GM21447 (cell line): ENCODE measurements around the gene CDK14.
A peak's percentile ranks its signal among the peaks of the same experiment; 100 is the strongest.
"Not testable (repeated sequence)": the region's sequence is repeated elsewhere in the genome, so short reads cannot be mapped to it uniquely, and the experiment has no call there.

ENCODE experiments used
- ATAC-seq: cut with Tn5 transposase; IDR thresholded peaks from one replicate; pipeline ENCODE4 v1.9.1; 2021; ENCODE audit not compliant: unreplicated experiment

Gene CDK14

GRCh38 chr7:90749774-90750173, 153.7 kb downstream of the CDK14 start:
- ATAC-seq = no peak

- no peak for ATAC-seq
Observed at GRCh38 chr7:90751595-90751994, 155.5 kb downstream of the CDK14 start.

- no peak for ATAC-seq
Observed at GRCh38 chr7:90752051-90752450, 155.9 kb downstream of the CDK14 start.

- no peak for ATAC-seq
Observed at GRCh38 chr7:90755041-90755440, 158.9 kb downstream of the CDK14 start.

- ATAC-seq = no peak
Observed at GRCh38 chr7:90756366-90756765, 160.2 kb downstream of the CDK14 start.

- peak; percentile 75 for ATAC-seq
Observed at GRCh38 chr7:90757565-90757950, 161.4 kb downstream of the CDK14 start.

- ATAC-seq = no peak
Observed at GRCh38 chr7:90758933-90759562, 162.9 kb downstream of the CDK14 start.

GRCh38 chr7:90759710-90760109, 163.6 kb downstream of the CDK14 start:
- ATAC-seq = no peak

- ATAC-seq = no peak
Observed at GRCh38 chr7:90760892-90761291, 164.8 kb downstream of the CDK14 start.

- no peak for ATAC-seq
Observed at GRCh38 chr7:90761584-90761983, 165.5 kb downstream of the CDK14 start.

GRCh38 chr7:90763108-90763507, 167.0 kb downstream of the CDK14 start:
- no peak for ATAC-seq

- peak; percentile 57 for ATAC-seq
Observed at GRCh38 chr7:90764848-90765570, 168.9 kb downstream of the CDK14 start.

GRCh38 chr7:90766814-90767564, 170.9 kb downstream of the CDK14 start:
- ATAC-seq = no peak

GRCh38 chr7:90768301-90768700, 172.2 kb downstream of the CDK14 start:
- no peak for ATAC-seq

- ATAC-seq = no peak
Observed at GRCh38 chr7:90769036-90769435, 172.9 kb downstream of the CDK14 start.

GRCh38 chr7:90769566-90769965, 173.4 kb downstream of the CDK14 start:
- not testable (repeated sequence) for ATAC-seq

GRCh38 chr7:90771281-90771680, 175.2 kb downstream of the CDK14 start:
- no peak for ATAC-seq

- ATAC-seq = no peak
Observed at GRCh38 chr7:90772410-90772809, 176.3 kb downstream of the CDK14 start.

GRCh38 chr7:90773269-90773668, 177.1 kb downstream of the CDK14 start:
- ATAC-seq = no peak

- no peak for ATAC-seq
Observed at GRCh38 chr7:90774706-90775105, 178.6 kb downstream of the CDK14 start.

- ATAC-seq = no peak
Observed at GRCh38 chr7:90775383-90775965, 179.4 kb downstream of the CDK14 start.

GRCh38 chr7:90777041-90777440, 180.9 kb downstream of the CDK14 start:
- peak; percentile 95 for ATAC-seq
